Mucosa of rectum (tissue), 2 donors: ENCODE results near the gene TLX3.

Experiments
- H3K27ac ChIP-seq, 2 donors: one replicate each; pipeline ENCODE4 v1.7.0; 2013; ENCODE audit warnings: inconsistent platforms in 2 of 2, low read depth in 2 of 2, low read length in 2 of 2
- H3K27me3 ChIP-seq, 2 donors: one replicate each; pipeline ENCODE4 v1.7.0; 2013; ENCODE audit warnings: low read length in 2 of 2; ENCODE audit not compliant: control insufficient read depth in 2 of 2, insufficient read depth in 2 of 2
- H3K36me3 ChIP-seq, 2 donors: one replicate each; pipeline ENCODE4 v1.7.0; 2013; ENCODE audit warnings: low read length in 2 of 2; ENCODE audit not compliant: control insufficient read depth in 2 of 2, insufficient read depth in 2 of 2
- H3K4me1 ChIP-seq, 2 donors: one replicate each; pipeline ENCODE4 v1.7.0; 2013; ENCODE audit warnings: low read length in 2 of 2, mild to moderate bottlenecking in 1 of 2; ENCODE audit not compliant: control insufficient read depth in 2 of 2, insufficient read depth in 2 of 2
- H3K4me3 ChIP-seq, 2 donors: one replicate each; pipeline ENCODE4 v1.7.0; 2013; ENCODE audit warnings: low read length in 2 of 2
- H3K9ac ChIP-seq, 2 donors: one replicate each; pipeline ENCODE4 v1.7.0; 2013; ENCODE audit warnings: low read length in 2 of 2, low read depth in 1 of 2, mild to moderate bottlenecking in 1 of 2
- H3K9me3 ChIP-seq, 2 donors: one replicate each; pipeline ENCODE4 v1.7.0; 2013; ENCODE audit warnings: low read length in 2 of 2; ENCODE audit not compliant: control insufficient read depth in 2 of 2
- donor health status: healthy.
- donor health status: Normal muscosa, but diverticular disease.

The TLX3 gene

GRCh38 chr5:171299851-171300250 is 9.2 kb upstream of the TLX3 start:
- no peaks in the 10 kb centered on the region for H3K9me3 ChIP-seq
- H3K27me3 ChIP-seq = peaks cover 4% of the 10 kb centered on the region in 2 donors
- no peak overlapping the region for H3K27ac ChIP-seq
- H3K4me1 ChIP-seq = no peaks in the 10 kb centered on the region
- no peak overlapping the region for H3K9ac ChIP-seq
- H3K4me3 ChIP-seq = no peak overlapping the region
- peaks cover 0 to 2% of the 10 kb centered on the region in 2 donors for H3K36me3 ChIP-seq

GRCh38 chr5:171300358-171300757 is 8.7 kb upstream of the TLX3 start:
- no peak overlapping the region for H3K9ac ChIP-seq
- H3K36me3 ChIP-seq = peaks cover 0 to 2% of the 10 kb centered on the region in 2 donors
- H3K4me3 ChIP-seq = no peak overlapping the region
- H3K27ac ChIP-seq = no peak overlapping the region
- H3K9me3 ChIP-seq = no peaks in the 10 kb centered on the region
- peaks cover 4 to 9% of the 10 kb centered on the region in 2 donors for H3K27me3 ChIP-seq
- H3K4me1 ChIP-seq = no peaks in the 10 kb centered on the region

- Histone ChIP-seq H3K9me3 (no peaks in the 10 kb centered on the region), H3K36me3 (no peaks in the 10 kb centered on the region), H3K4me1 (peaks cover 2 to 4% of the 10 kb centered on the region in 2 donors), H3K9ac (no peak overlapping the region), H3K27ac (no peak overlapping the region), H3K27me3 (peaks cover 51 to 53% of the 10 kb centered on the region in 2 donors), H3K4me3 (no peak overlapping the region)
Observed at GRCh38 chr5:171306166-171306565, 2.9 kb upstream of the TLX3 start.

GRCh38 chr5:171306781-171307591 is 2.1 kb upstream of the TLX3 start:
- H3K4me3 ChIP-seq = no peak overlapping the region
- no peak overlapping the region for H3K9ac ChIP-seq
- H3K27me3 ChIP-seq = peaks cover 53 to 55% of the 10 kb centered on the region in 2 donors
- no peaks in the 10 kb centered on the region for H3K36me3 ChIP-seq
- peaks cover 2 to 4% of the 10 kb centered on the region in 2 donors for H3K4me1 ChIP-seq
- H3K27ac ChIP-seq = no peak overlapping the region
- no peaks in the 10 kb centered on the region for H3K9me3 ChIP-seq

- H3K4me3 ChIP-seq = no peak overlapping the region
- no peak overlapping the region for H3K27ac ChIP-seq
- no peak overlapping the region for H3K9ac ChIP-seq
- no peaks in the 10 kb centered on the region for H3K36me3 ChIP-seq
- no peaks in the 10 kb centered on the region for H3K9me3 ChIP-seq
- peaks cover 6 to 9% of the 10 kb centered on the region in 2 donors for H3K4me1 ChIP-seq
- H3K27me3 ChIP-seq = peaks cover 61 to 64% of the 10 kb centered on the region in 2 donors
Observed at GRCh38 chr5:171307789-171308452, 1.1 kb upstream of the TLX3 start.

GRCh38 chr5:171309276-171310211 is 496 bp downstream of the TLX3 start:
- Histone ChIP-seq H3K27ac (no peak overlapping the region), H3K9me3 (no peaks in the 10 kb centered on the region), H3K27me3 (peaks cover 64 to 72% of the 10 kb centered on the region in 2 donors), H3K36me3 (no peaks in the 10 kb centered on the region), H3K9ac (no peak overlapping the region), H3K4me3 (no peak overlapping the region), H3K4me1 (peaks cover 6 to 9% of the 10 kb centered on the region in 2 donors)

- peaks cover 65 to 80% of the 10 kb centered on the region in 2 donors for H3K27me3 ChIP-seq
- no peaks in the 10 kb centered on the region for H3K9me3 ChIP-seq
- H3K9ac ChIP-seq = no peak overlapping the region
- no peak overlapping the region for H3K27ac ChIP-seq
- peaks cover 6 to 9% of the 10 kb centered on the region in 2 donors for H3K4me1 ChIP-seq
- H3K4me3 ChIP-seq = no peak overlapping the region
- no peaks in the 10 kb centered on the region for H3K36me3 ChIP-seq
Observed at GRCh38 chr5:171310212-171310818, 1.3 kb downstream of the TLX3 start.

- H3K9ac ChIP-seq = no peak overlapping the region
- H3K9me3 ChIP-seq = no peaks in the 10 kb centered on the region
- peaks cover 6 to 11% of the 10 kb centered on the region in 2 donors for H3K4me1 ChIP-seq
- H3K27me3 ChIP-seq = peaks cover 64 to 82% of the 10 kb centered on the region in 2 donors
- H3K36me3 ChIP-seq = no peaks in the 10 kb centered on the region
- H3K27ac ChIP-seq = no peak overlapping the region
- no peak overlapping the region for H3K4me3 ChIP-seq
Observed at GRCh38 chr5:171310819-171311321, 1.8 kb downstream of the TLX3 start.

GRCh38 chr5:171311322-171312077 is 2.5 kb downstream of the TLX3 start:
- Histone ChIP-seq H3K4me1 (peaks cover 6 to 11% of the 10 kb centered on the region in 2 donors), H3K4me3 (no peak overlapping the region)

More at GRCh38 chr5:171311322-171312077, 2.5 kb downstream of the TLX3 start:
- H3K36me3 ChIP-seq = no peaks in the 10 kb centered on the region
- peaks cover 63 to 78% of the 10 kb centered on the region in 2 donors for H3K27me3 ChIP-seq
- H3K9me3 ChIP-seq = no peaks in the 10 kb centered on the region
- no peak overlapping the region for H3K9ac ChIP-seq
- H3K27ac ChIP-seq = no peak overlapping the region
